Astrocyte (in vitro differentiated cells and primary cell): Measurements from ENCODE around the gene CAV1.

Source experiments
- CTCF ChIP-seq: IDR thresholded peaks from 2 replicates; pipeline ENCODE4 v1.5.1; 2011; ENCODE audit warnings: low read depth, mild to moderate bottlenecking, inconsistent platforms, low read length, moderate library complexity; ENCODE audit not compliant: insufficient read depth
- EZH2 ChIP-seq: IDR thresholded peaks from 2 replicates; pipeline ENCODE4 v1.6.1; 2012; ENCODE audit warnings: mild to moderate bottlenecking, low read length, inconsistent platforms; ENCODE audit not compliant: insufficient read depth

GRCh38 chr7:116496653-116497052 lies 28.2 kb upstream of the CAV1 start:
- TF ChIP-seq CTCF (no peak), EZH2 (no peak)
